OCI-LY3 (cell line): ENCODE measurements around the gene VAV2.

Experiments used
- H2AFZ ChIP-seq: fragments of 200-600, 300-600 bp; shearing (Covaris generic); 2 replicates; pipeline ENCODE4 v1.6.0; 2014; ENCODE audit warnings: antibody characterized with exemption, low read depth, low read length
- H3K27ac ChIP-seq: fragments of 200-600, 300-600 bp; sonication (generic); 2 replicates; pipeline ENCODE4 v1.5.1; 2014; ENCODE audit warnings: mild to moderate bottlenecking, low read length, moderate library complexity, mixed read lengths
- H3K27me3 ChIP-seq: fragments of 200-600, 300-600 bp; sonication (generic); 2 replicates; pipeline ENCODE4 v1.6.1; 2014; ENCODE audit warnings: low read depth, low read length, mixed read lengths
- H3K36me3 ChIP-seq: fragments of 200-600, 300-600 bp; sonication (generic); replicated peaks from 2 replicates; pipeline ENCODE3; 2014; ENCODE audit warnings: low read depth, low read length, mixed read lengths
- H3K4me1 ChIP-seq: fragments of 300-600, 200-600 bp; sonication (generic); 2 replicates; pipeline ENCODE4 v1.6.1; 2014; ENCODE audit warnings: low read length, mixed read lengths
- H3K4me2 ChIP-seq: fragments of 200-600, 300-600 bp; sonication (generic); 2 replicates; pipeline ENCODE4 v1.6.1; 2014; ENCODE audit warnings: low read length, mixed read lengths
- H3K4me3 ChIP-seq: fragments of 300-600, 200-600 bp; sonication (generic); 2 replicates; pipeline ENCODE4 v1.5.1; 2014; ENCODE audit warnings: antibody characterized with exemption, mild to moderate bottlenecking, low read length, moderate library complexity
- H3K79me2 ChIP-seq: fragments of 300-600, 200-600 bp; shearing (Covaris generic); 2 replicates; pipeline ENCODE4 v1.6.1; 2014; ENCODE audit warnings: mild to moderate bottlenecking, low read length, mixed read lengths
- H3K9ac ChIP-seq: fragments of 300-600, 200-600 bp; shearing (Covaris generic); 2 replicates; pipeline ENCODE4 v1.6.0; 2014; ENCODE audit warnings: mild to moderate bottlenecking, low read length, moderate library complexity
- H3K9me3 ChIP-seq: fragments of 200-600, 300-600 bp; shearing (Covaris generic); 2 replicates; pipeline ENCODE4 v1.6.1; 2014; ENCODE audit warnings: low read length, mixed read lengths; ENCODE audit not compliant: insufficient read depth
- H4K20me1 ChIP-seq: fragments of 200-600, 300-600 bp; sonication (generic); 2 replicates; pipeline ENCODE4 v1.6.1; 2016; ENCODE audit warnings: low read length, mixed read lengths; ENCODE audit not compliant: insufficient read depth
- EZH2phosphoT487 ChIP-seq: fragments of 200-600 bp; shearing (Covaris generic); IDR thresholded peaks from 2 replicates; pipeline ENCODE4 v1.6.1; 2018; ENCODE audit warnings: antibody characterized with exemption, mixed run types, low read depth
- TF ChIP-seq, protein P1 (sequence below): fragments of 200-600, 300-600 bp; sonication (generic); IDR thresholded peaks from 2 replicates; pipeline ENCODE4 v1.5.1; 2014; ENCODE audit warnings: antibody characterized with exemption, low read length, low read depth

The VAV2 gene

DNA sequence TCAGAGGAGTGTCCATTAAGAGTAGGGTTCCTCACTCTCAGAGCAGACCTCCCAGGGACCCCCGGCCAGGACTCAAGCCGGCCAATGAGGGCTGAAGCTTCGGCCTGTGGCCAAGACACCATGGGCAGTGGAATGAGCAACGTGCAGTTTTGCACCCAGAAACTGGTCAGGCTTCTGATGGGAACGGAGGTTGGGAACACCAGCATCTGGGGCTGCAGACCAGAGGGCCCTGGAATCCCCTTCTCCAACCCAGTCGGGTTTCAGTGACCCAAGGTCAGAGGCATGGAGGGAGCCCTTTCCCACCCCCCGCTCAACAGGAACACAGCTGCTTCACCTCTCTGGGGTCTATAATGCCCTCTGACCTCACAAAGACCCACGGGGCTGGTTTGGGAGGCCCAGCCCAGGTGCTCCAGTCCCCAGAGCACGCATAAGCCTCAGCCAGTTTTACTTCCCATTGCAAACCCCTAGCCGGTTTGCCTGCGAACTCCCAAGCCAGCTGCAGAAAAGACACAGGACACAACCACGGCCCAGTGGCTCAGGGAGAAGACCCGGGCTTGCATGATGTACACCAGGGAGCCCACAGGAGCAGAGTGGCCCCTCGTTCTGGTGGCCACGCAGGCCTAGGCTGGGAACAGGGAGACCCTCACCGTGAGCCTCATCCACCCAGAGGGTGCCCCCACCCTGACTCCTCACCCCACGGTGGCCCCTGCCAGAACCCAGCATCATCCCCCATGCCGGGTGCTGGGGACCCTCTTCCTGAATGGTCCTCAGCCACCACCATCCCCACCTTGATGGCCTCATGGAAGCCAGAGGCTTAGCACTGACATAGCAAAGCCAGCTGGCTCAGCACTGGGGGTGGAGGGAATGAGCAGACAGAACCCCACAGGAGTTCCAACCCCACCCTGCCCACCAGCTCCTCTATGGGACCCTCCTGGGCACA is 30.6 kb downstream of the VAV2 start:
- Histone ChIP-seq H3K4me2 (peak overlapping the region; percentile 96), H3K9ac (peak overlapping the region; percentile 62), H3K4me1 (peaks cover 63% of the 10 kb centered on the region), H4K20me1 (peaks cover 29% of the 10 kb centered on the region), H3K36me3 (peaks cover 6% of the 10 kb centered on the region), H3K9me3 (peaks cover 7% of the 10 kb centered on the region; the same call in 1 of the 2 replicates), H2AFZ (no peak overlapping the region), H3K4me3 (peak overlapping the region; percentile 70), H3K79me2 (peaks cover 91% of the 10 kb centered on the region), H3K27me3 (no peaks in the 10 kb centered on the region), H3K27ac (peak overlapping the region; percentile 86)
- TF ChIP-seq, protein P1, sequence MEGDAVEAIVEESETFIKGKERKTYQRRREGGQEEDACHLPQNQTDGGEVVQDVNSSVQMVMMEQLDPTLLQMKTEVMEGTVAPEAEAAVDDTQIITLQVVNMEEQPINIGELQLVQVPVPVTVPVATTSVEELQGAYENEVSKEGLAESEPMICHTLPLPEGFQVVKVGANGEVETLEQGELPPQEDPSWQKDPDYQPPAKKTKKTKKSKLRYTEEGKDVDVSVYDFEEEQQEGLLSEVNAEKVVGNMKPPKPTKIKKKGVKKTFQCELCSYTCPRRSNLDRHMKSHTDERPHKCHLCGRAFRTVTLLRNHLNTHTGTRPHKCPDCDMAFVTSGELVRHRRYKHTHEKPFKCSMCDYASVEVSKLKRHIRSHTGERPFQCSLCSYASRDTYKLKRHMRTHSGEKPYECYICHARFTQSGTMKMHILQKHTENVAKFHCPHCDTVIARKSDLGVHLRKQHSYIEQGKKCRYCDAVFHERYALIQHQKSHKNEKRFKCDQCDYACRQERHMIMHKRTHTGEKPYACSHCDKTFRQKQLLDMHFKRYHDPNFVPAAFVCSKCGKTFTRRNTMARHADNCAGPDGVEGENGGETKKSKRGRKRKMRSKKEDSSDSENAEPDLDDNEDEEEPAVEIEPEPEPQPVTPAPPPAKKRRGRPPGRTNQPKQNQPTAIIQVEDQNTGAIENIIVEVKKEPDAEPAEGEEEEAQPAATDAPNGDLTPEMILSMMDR: no peak
- TF ChIP-seq EZH2phosphoT487: no peak

DNA sequence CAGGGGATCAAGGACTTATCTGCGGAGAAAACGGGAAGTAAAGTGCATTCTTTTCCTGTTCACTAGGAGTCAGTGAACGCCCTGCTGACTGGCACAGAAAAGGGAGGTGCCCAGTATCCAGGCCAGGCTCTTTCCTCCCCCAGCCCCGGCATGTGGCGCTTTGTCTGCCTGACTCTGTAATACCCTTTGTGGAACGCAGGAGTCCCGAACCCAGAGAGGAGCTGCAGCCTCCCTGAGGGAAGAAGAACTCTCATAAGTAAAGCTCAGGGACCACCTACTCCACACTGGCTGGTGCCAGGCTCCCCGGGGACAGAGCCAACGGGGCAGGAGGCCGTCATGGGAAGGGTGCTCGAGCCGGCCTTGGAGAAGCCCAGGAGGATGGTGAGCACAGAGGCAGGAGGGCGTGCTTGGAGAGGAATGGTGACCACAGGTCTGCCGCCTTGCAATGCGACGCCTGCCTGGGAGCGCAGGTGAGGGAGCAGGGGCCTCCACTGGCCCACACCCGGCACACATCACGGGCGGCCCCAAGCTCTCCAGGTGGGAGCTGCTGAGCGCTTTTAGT is 31.5 kb downstream of the VAV2 start:
- Histone ChIP-seq H3K9ac (peak overlapping the region; percentile 62), H3K79me2 (peaks cover 91% of the 10 kb centered on the region)

DNA sequence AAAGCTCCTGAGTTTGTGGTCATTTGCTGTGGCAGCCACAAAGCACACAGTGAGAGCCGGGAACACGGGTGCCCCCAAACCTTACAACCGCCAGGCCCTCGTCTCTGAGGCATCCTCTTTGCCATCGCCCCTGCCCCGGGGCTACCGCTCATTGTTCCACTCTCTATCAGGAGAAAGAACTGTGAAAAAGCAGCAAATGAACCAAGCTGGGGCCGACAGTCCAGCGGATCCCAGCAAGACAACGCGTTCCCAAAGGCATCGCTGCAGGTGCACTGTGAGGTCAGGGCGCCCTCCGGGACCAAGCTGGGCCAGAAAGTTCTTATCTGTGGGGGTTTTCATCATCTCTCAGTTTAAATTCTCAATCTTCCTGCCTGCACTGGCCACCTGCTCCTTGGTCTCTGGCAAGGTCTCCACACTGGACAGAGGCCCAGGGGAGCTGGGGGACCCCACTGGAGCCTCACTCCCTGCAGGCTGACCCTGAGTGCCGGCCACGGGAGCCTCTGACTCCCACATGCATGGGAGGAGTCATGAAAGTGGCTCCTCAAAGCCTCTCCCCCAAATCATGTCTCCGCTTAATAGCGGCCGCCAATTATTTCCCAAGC is 32.1 kb downstream of the VAV2 start:
- H3K4me2 ChIP-seq: peak overlapping the region; percentile 96
- peaks cover 20% of the 10 kb centered on the region for H4K20me1 ChIP-seq
- peaks cover 6% of the 10 kb centered on the region for H3K36me3 ChIP-seq
- peak overlapping the region; percentile 86 for H3K27ac ChIP-seq
- peaks cover 87% of the 10 kb centered on the region for H3K79me2 ChIP-seq
- no peak for TF ChIP-seq EZH2phosphoT487
- TF ChIP-seq, protein P1: no peak
- H3K4me1 ChIP-seq: peaks cover 75% of the 10 kb centered on the region
- no peaks in the 10 kb centered on the region for H3K27me3 ChIP-seq
- H2AFZ ChIP-seq: no peak overlapping the region
- H3K9ac ChIP-seq: peak overlapping the region; percentile 62
- peak overlapping the region; percentile 70 for H3K4me3 ChIP-seq
- H3K9me3 ChIP-seq: peaks cover 7% of the 10 kb centered on the region; the same call in 1 of the 2 replicates

More for the DNA sequence above, 31.5 kb downstream of the VAV2 start:
- peaks cover 6% of the 10 kb centered on the region for H3K36me3 ChIP-seq
- peak overlapping the region; percentile 70 for H3K4me3 ChIP-seq
- H3K27ac ChIP-seq: peak overlapping the region; percentile 86
- H4K20me1 ChIP-seq: peaks cover 22% of the 10 kb centered on the region
- peaks cover 72% of the 10 kb centered on the region for H3K4me1 ChIP-seq
- no peaks in the 10 kb centered on the region for H3K27me3 ChIP-seq
- H3K9me3 ChIP-seq: peaks cover 7% of the 10 kb centered on the region; the same call in 1 of the 2 replicates
- H3K4me2 ChIP-seq: peak overlapping the region; percentile 96
- H2AFZ ChIP-seq: no peak overlapping the region
- TF ChIP-seq, protein P1: no peak

DNA sequence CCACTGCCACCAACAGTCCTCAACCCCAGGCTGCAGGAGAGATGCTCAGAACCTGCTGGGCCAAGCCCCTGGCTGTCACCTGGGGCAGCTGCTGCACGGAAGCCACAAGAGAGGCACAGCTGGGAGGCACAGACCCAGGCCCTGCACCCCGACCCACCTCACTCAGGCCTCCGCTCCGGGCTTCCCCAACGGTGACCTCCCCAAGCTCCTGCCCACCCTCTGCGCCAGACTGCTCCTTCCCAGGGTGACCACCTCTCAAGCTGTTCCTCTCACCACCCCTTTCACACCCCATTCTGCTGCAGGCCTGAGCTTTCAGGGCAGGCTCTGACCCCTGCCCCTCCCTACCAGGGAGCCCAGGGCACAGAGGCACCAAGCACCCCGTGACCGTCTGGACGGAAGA is 33.0 kb downstream of the VAV2 start:
- H3K36me3 ChIP-seq: no peaks in the 10 kb centered on the region
- peak overlapping the region; percentile 62 for H3K9ac ChIP-seq
- H3K4me1 ChIP-seq: peaks cover 84% of the 10 kb centered on the region
- H3K4me2 ChIP-seq: peak overlapping the region; percentile 96
- H3K79me2 ChIP-seq: peaks cover 87% of the 10 kb centered on the region
- H4K20me1 ChIP-seq: peaks cover 20% of the 10 kb centered on the region
- no peaks in the 10 kb centered on the region for H3K9me3 ChIP-seq
- H2AFZ ChIP-seq: no peak overlapping the region
- H3K4me3 ChIP-seq: peak overlapping the region; percentile 70
- TF ChIP-seq, protein P1: no peak
- TF ChIP-seq EZH2phosphoT487: no peak
- no peaks in the 10 kb centered on the region for H3K27me3 ChIP-seq
- H3K27ac ChIP-seq: peak overlapping the region; percentile 86
